Activated CD4-positive, alpha-beta T cell treated with anti-CD3 and anti-CD28 coated beads for 36 hours (primary cell): Measurements from ENCODE around the gene ARL9. TPM values are rescaled to one million over a fixed set of nuclear protein-coding genes. Genes with fewer than 3 reads are reported as not detected.

Experiments
- ATAC-seq: fragments of 200-7000 bp; cut with Tn5 transposase; one replicate; pipeline ENCODE4 v1.10.0; 2021; ENCODE audit warnings: mild to moderate bottlenecking, moderate library complexity
- CTCF ChIA-PET: fragments of 350-600 bp; sonication (Branson Sonifier 250); formaldehyde crosslinking; loops from one replicate; lab custom pipeline; 2021; ENCODE audit warnings: antibody characterized with exemption; lab: Charles Lee
- POLR2A ChIA-PET: fragments of 350-600 bp; sonication (Branson Sonifier 250); formaldehyde crosslinking; loops from one replicate; lab custom pipeline; 2021; ENCODE audit warnings: antibody characterized with exemption, inconsistent platforms; lab: Charles Lee
- DNase-seq: peaks from one replicate; pipeline ENCODE4 v3.0.0-alpha.2; 2020
- H3K27ac Mint-ChIP-seq: one replicate; pipeline ENCODE4 v1.8.0; 2021; ENCODE audit warnings: mixed read lengths
- H3K27me3 Mint-ChIP-seq: one replicate; pipeline ENCODE4 v1.8.0; 2021; ENCODE audit warnings: mixed read lengths
- H3K36me3 Mint-ChIP-seq: one replicate; pipeline ENCODE4 v1.8.0; 2021; ENCODE audit warnings: low read depth, mixed read lengths
- H3K4me1 Mint-ChIP-seq: one replicate; pipeline ENCODE4 v1.8.0; 2021; ENCODE audit warnings: mixed read lengths
- H3K4me3 Mint-ChIP-seq: one replicate; pipeline ENCODE4 v1.8.0; 2021; ENCODE audit warnings: mild to moderate bottlenecking, moderate library complexity, mixed read lengths
- H3K9me3 Mint-ChIP-seq: one replicate; pipeline ENCODE4 v1.8.0; 2021; ENCODE audit warnings: low read depth, mixed read lengths
- intact Hi-C, 2 experiments: fragments of 100-400 bp; cut with DNase I in 1 of 2; cut with micrococcal nuclease in 1 of 2; formaldehyde crosslinking; loops; one replicate each; pipeline versions ENCODE4 v1.14.2 to v1.15.1; 2022 to 2024; cut with DNase I, micrococcal nuclease
- total RNA-seq, 2 experiments: library from RNA; stranded (reverse); gene quantifications; one replicate each; pipeline ENCODE4 v1.2.3, GENCODE V29; 2021

Gene ARL9
- total RNA-seq, 2 experiments from 2014 or later: 0.25 to 0.37 TPM

GRCh38 chr4:56468097-56468422 lies 37.5 kb upstream of the ARL9 start:
- Mint-ChIP-seq H3K36me3 (peaks cover 49% of the 10 kb centered on the region), H3K27ac (peak overlapping the region; percentile 87), H3K9me3 (no peaks in the 10 kb centered on the region), H3K4me3 (peak overlapping the region; percentile 100), H3K27me3 (no peaks in the 10 kb centered on the region), H3K4me1 (peaks cover 49% of the 10 kb centered on the region)
- ATAC-seq (peak; percentile 41), DNase-seq (peak; percentile 53)
- CTCF ChIA-PET: interaction anchor here (0.5 to 1.3 kb wide), 5 partner anchors 30 to 369 kb away, joined by 3 to 6 read pairs (median 3); partner anchors contain the start of genes PAICS and PPAT
- POLR2A ChIA-PET: interaction anchor here (0.6 to 1.6 kb wide), 6 partner anchors 16 to 443 kb away, joined by 3 to 5 read pairs (median 4); partner anchors contain the start of genes AASDH, PAICS and PPAT
- intact Hi-C loops: loop anchor here in 1 of 2 experiments (2.0 to 5.0 kb wide), 2 partner anchors 187 to 369 kb away; no protein-coding TSS in a partner anchor

DNA sequence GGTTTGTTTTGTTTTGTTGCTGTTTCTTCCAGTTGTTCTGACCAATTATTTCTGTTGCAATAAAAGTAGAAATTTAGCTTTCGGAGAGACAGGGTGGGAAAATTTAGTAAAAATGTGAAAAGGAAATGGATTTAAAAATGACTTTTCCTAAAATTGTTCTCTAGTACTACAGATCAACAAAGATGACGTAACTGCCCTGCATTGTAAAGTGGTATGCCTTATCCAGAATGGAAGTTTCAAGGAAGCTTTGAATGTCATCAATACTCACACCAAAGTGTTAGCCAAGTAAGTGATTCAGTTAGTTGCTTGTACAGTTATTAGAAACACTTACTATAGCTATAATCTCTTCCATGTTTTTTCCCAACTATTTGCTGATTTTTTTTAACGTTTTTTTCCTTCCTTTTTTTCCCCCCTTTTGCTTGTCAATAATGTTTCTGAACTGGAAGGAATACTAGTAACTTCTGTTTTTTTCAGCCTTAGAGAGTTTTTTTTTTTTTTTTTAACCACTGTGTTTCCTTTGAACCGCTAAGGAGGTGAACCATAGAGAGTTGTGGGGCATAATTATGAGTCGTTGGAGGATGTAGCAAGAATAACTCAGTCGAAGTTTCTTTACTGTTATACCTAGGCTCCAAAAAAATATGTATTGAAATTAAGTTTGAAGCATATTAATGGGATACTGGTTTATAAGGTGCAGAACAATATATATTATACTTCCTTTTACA lies 35.9 kb upstream of the ARL9 start:
- Mint-ChIP-seq H3K27me3 (no peaks in the 10 kb centered on the region), H3K36me3 (peaks cover 57% of the 10 kb centered on the region), H3K4me1 (peaks cover 35% of the 10 kb centered on the region), H3K4me3 (peak overlapping the region; percentile 100), H3K9me3 (no peaks in the 10 kb centered on the region), H3K27ac (peak overlapping the region; percentile 63)
- intact Hi-C loops: loop anchor here in 1 of 2 experiments (2.0 to 5.0 kb wide), 2 partner anchors 185 to 368 kb away; no protein-coding TSS in a partner anchor
- ChIA-PET CTCF (interaction anchor here (1.1 to 1.2 kb wide), 2 partner anchors 12 to 17 kb away, joined by 3 to 4 read pairs; no protein-coding TSS in a partner anchor), POLR2A (interaction anchor here (0.7 kb wide), 1 partner anchor 61 kb away, joined by 3 read pairs; no protein-coding TSS in a partner anchor)
- ATAC-seq: no peak
- DNase-seq: no peak

DNA sequence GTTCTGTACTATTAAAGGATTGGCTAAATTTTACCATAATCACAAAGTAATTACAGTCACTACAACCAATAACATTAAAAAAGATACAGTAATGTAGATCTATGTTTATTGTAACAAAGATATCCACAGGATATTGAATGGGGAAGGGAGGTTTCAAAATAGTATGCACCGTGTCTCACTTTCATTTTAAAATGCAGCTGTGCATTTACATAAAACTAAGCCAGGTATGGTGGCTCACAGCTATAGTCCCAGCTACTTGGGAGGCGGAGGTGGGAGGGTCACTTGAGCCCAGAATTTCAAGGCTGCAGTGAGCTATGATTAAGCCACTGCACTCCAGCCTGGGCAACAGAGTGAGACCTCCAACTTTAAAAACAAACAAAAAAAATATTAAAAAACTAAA lies 29.7 kb upstream of the ARL9 start:
- no peak for DNase-seq
- POLR2A ChIA-PET: no interaction called here
- intact Hi-C loops: no loop called here
- Mint-ChIP-seq H3K4me3 (no peak overlapping the region), H3K9me3 (no peaks in the 10 kb centered on the region), H3K27me3 (no peaks in the 10 kb centered on the region), H3K27ac (no peak overlapping the region), H3K4me1 (no peaks in the 10 kb centered on the region), H3K36me3 (peaks cover 62% of the 10 kb centered on the region)
- CTCF ChIA-PET: interaction anchor here (0.7 kb wide), 1 partner anchor 351 kb away, joined by 3 read pairs; no protein-coding TSS in a partner anchor
- ATAC-seq: no peak

DNA sequence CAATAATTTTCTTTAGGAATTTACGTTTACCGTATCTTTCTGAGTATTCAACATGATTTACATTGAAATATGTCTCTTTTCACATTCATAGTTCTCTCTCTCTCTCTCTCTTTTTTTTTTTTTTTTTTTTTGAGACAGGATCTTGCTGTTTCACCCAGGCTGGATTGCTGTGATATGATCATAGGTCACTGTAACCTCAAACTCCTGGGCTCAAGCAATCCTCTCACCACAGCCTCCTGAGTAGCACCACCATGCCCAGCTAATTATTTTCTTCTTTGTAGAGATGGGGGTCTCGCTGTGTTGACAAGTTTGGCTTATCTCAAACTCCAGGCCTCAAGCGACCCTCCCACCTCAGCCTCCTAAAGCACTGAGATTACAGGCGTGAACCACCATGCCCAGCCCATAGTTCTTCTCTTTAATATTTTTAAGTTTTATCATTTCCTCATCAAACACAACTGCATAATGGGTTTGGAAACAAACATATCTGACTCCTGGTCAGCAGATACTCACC lies 28.3 kb upstream of the ARL9 start:
- ATAC-seq (no peak), DNase-seq (no peak)
- peaks cover 56% of the 10 kb centered on the region for H3K36me3 Mint-ChIP-seq
- H3K9me3 Mint-ChIP-seq: no peaks in the 10 kb centered on the region
- intact Hi-C loops: no loop called here
- POLR2A ChIA-PET: no interaction called here
- no peaks in the 10 kb centered on the region for H3K4me1 Mint-ChIP-seq
- CTCF ChIA-PET: interaction anchor here (0.6 to 0.9 kb wide), 2 partner anchors 502 to 511 kb away, joined by 3 to 5 read pairs; no protein-coding TSS in a partner anchor
- H3K27me3 Mint-ChIP-seq: no peaks in the 10 kb centered on the region
- H3K27ac Mint-ChIP-seq: no peak overlapping the region
- no peak overlapping the region for H3K4me3 Mint-ChIP-seq

DNA sequence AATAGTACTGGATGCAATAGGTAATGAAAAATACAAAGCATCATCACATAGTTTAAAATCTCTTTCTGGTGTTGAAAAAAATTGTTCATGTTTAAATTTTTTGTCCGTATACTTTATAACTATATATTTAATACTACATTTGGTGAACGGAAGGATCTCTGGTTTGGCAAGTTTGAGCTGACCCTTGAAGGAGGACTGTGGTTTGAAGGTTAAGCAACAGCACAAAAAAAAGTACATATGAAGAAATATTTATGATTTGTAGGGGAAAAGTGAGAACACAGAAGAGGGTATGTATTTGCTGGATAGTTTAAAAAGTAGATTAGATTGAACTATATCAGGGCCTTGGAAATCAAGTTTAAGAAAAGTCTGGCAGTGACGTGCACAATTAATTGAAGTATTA lies 24.9 kb upstream of the ARL9 start:
- Mint-ChIP-seq H3K27me3 (no peaks in the 10 kb centered on the region), H3K4me3 (no peak overlapping the region), H3K36me3 (peaks cover 47% of the 10 kb centered on the region), H3K27ac (no peak overlapping the region), H3K4me1 (no peaks in the 10 kb centered on the region), H3K9me3 (no peaks in the 10 kb centered on the region)
- ChIA-PET POLR2A (interaction anchor here (0.7 kb wide), 1 partner anchor 290 kb away, joined by 3 read pairs; no protein-coding TSS in a partner anchor), CTCF (interaction anchor here (0.6 kb wide), 1 partner anchor 361 kb away, joined by 4 read pairs; no protein-coding TSS in a partner anchor)
- DNase-seq (no peak), ATAC-seq (no peak)
- intact Hi-C loops: loop anchor here in 1 of 2 experiments (5.0 kb wide), 1 partner anchor 33 kb away; no protein-coding TSS in a partner anchor

DNA sequence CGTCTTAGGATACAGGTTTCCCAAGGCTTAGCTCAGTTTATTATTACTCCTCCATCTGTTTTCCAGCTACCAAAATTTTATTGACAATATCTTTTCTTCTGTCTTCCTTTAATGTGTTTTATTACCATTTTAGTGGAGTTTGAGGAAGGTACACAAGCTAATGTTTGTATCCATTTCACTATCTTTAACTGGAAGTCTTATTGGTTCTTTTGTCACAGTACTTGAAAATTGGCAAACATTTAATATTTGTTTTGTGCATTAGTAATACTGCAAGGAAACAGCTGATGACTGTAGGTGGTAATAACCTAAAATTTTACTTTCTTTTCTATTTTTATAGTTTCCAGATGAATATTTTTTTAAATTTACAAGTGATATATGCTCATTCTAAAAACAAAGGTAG lies 9.3 kb upstream of the ARL9 start:
- CTCF ChIA-PET: interaction anchor here (1.3 kb wide), 1 partner anchor 263 kb away, joined by 3 read pairs; no protein-coding TSS in a partner anchor
- POLR2A ChIA-PET: no interaction called here
- DNase-seq (no peak), ATAC-seq (no peak)
- H3K4me1 Mint-ChIP-seq: no peaks in the 10 kb centered on the region
- H3K9me3 Mint-ChIP-seq: no peaks in the 10 kb centered on the region
- H3K27me3 Mint-ChIP-seq: no peaks in the 10 kb centered on the region
- intact Hi-C loops: no loop called here
- H3K4me3 Mint-ChIP-seq: no peak overlapping the region
- no peak overlapping the region for H3K27ac Mint-ChIP-seq
- H3K36me3 Mint-ChIP-seq: peaks cover 53% of the 10 kb centered on the region

- H3K4me3 Mint-ChIP-seq: no peak overlapping the region
- DNase-seq (no peak), ATAC-seq (no peak)
- ChIA-PET CTCF (interaction anchor here (0.5 kb wide), 1 partner anchor 37 kb away, joined by 3 read pairs; no protein-coding TSS in a partner anchor), POLR2A (interaction anchor here (0.7 kb wide), 1 partner anchor 32 kb away, joined by 3 read pairs; no protein-coding TSS in a partner anchor)
- H3K36me3 Mint-ChIP-seq: no peaks in the 10 kb centered on the region
- no peak overlapping the region for H3K27ac Mint-ChIP-seq
- peaks cover 6% of the 10 kb centered on the region for H3K4me1 Mint-ChIP-seq
- H3K9me3 Mint-ChIP-seq: no peaks in the 10 kb centered on the region
- H3K27me3 Mint-ChIP-seq: peaks cover 3% of the 10 kb centered on the region
- intact Hi-C loops: no loop called here
Measured at GRCh38 chr4:56511098-56511497, 5.5 kb downstream of the ARL9 start.

DNA sequence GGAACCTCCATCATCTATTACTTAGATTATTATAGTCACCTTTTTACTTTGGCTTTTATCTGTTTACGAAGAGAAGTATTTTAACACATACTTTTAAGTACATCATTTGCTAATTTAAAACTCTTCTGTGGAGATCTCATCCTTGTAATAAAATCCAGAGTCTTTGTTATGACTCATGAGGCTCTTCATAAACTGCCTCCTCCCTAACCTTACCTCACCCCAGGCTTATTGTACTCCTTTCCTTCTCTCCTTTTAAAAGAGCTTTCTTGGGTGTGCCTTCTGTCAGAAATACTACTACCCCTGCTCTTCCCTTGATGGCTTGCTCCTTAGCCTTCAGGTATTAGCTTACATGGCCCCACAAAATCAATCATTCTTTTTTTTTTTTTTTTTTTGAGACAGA lies 6.6 kb downstream of the ARL9 start:
- no peak overlapping the region for H3K4me3 Mint-ChIP-seq
- no peak overlapping the region for H3K27ac Mint-ChIP-seq
- POLR2A ChIA-PET: no interaction called here
- CTCF ChIA-PET: no interaction called here
- H3K9me3 Mint-ChIP-seq: no peaks in the 10 kb centered on the region
- no peaks in the 10 kb centered on the region for H3K36me3 Mint-ChIP-seq
- intact Hi-C loops: no loop called here
- no peaks in the 10 kb centered on the region for H3K4me1 Mint-ChIP-seq
- DNase-seq (no peak), ATAC-seq (no peak)
- H3K27me3 Mint-ChIP-seq: peaks cover 3% of the 10 kb centered on the region

- intact Hi-C loops: no loop called here
- no peaks in the 10 kb centered on the region for H3K9me3 Mint-ChIP-seq
- POLR2A ChIA-PET: no interaction called here
Measured at GRCh38 chr4:56513517-56513916, 7.9 kb downstream of the ARL9 start.

DNA sequence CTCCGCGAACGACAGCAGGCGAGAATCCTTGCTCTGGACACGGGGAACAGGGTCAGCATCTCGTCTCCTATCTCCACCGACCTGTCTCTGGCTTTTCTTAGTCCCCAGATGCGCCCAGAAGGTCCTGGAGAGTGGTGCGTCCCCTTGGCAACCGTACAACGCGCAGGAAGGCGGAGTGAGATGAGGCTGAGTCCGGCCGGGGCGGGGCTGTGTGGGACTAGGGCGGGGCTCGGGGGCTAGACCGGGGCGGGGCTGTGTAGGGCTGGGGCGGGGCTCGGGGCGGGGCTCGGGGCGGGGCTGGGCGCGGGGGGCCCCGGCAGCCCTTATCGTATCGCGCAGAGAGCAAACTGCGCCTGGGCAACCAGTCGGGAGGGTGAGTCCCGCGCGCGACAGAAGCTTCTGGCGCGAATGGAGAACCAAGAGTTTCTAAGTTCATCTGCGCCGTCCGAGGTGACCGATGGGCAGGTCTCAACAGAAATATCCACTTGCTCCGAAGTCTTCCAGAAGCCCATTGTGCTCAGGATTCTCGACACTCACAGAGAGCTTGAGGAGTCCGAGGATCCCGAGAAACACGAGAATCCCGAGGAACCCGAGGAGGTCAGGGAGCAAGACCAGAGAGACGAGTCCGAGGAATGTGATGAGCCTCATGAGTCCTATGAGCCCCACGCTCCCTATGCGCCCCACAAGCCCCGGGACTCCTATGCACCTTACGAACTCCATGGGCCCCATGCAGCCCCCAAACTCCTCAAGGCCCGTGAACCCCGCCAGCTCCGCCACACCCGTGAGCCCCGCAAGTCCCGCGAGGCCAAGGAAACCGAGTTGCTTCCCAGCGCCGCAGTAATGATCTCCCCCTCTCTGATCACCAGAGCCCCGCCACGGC lies 24.9 kb downstream of the ARL9 start:
- peak; percentile 92 for DNase-seq
- CTCF ChIA-PET: interaction anchor here (0.7 to 2.7 kb wide), 3 partner anchors 14 to 374 kb away, joined by 3 to 12 read pairs (median 4); no protein-coding TSS in a partner anchor
- no peaks in the 10 kb centered on the region for H3K9me3 Mint-ChIP-seq
- peaks cover 3% of the 10 kb centered on the region for H3K27me3 Mint-ChIP-seq
- intact Hi-C loops: loop anchor here (1.0 to 5.0 kb wide), 9 partner anchors 14 to 678 kb away; partner anchors contain the start of genes PPAT (in 2 of the 2), SRP72 (in 2 of the 2), AASDH (in 1 of the 2) and EXOC1 (in 1 of the 2)
- peak; percentile 99 for ATAC-seq
- POLR2A ChIA-PET: interaction anchor here (0.5 to 1.0 kb wide), 4 partner anchors 24 to 582 kb away, joined by 3 to 4 read pairs (median 4); no protein-coding TSS in a partner anchor
- H3K4me1 Mint-ChIP-seq: peaks cover 3% of the 10 kb centered on the region
- H3K27ac Mint-ChIP-seq: peak overlapping the region; percentile 11
- no peak overlapping the region for H3K4me3 Mint-ChIP-seq
- H3K36me3 Mint-ChIP-seq: no peaks in the 10 kb centered on the region

More at GRCh38 chr4:56513517-56513916, 7.9 kb downstream of the ARL9 start:
- Mint-ChIP-seq H3K4me3 (no peak overlapping the region), H3K27me3 (peaks cover 3% of the 10 kb centered on the region), H3K4me1 (no peaks in the 10 kb centered on the region), H3K27ac (no peak overlapping the region), H3K36me3 (no peaks in the 10 kb centered on the region)
- ATAC-seq: no peak
- DNase-seq: no peak
- CTCF ChIA-PET: interaction anchor here (0.8 kb wide), 1 partner anchor 323 kb away, joined by 4 read pairs; no protein-coding TSS in a partner anchor
